Right atrium auricular region (tissue), 2 donors: ENCODE data around the gene CIBAR2. TPM values are rescaled to one million over a fixed set of nuclear protein-coding genes. Genes with fewer than 3 reads are reported as not detected.

Experiments
- DNase-seq: peaks from one replicate; pipeline ENCODE4 v3.0.0-alpha.2; 2019; ENCODE audit warnings: low spot score
- H3K27ac ChIP-seq, 2 donors: fragments of 200-600 bp; sonication (generic); 1 replicate in 1 of 2; 2 replicates in 1 of 2; pipeline ENCODE4 v1.5.1; 2016 to 2019
- H3K27me3 ChIP-seq, 2 donors: fragments of 200-600 bp; sonication (generic); one replicate each; pipeline versions ENCODE4 v1.5.1 to v1.6.0; 2017 to 2019
- H3K36me3 ChIP-seq: fragments of 200-600 bp; sonication (generic); one replicate; pipeline ENCODE4 v1.5.1; 2016
- H3K4me1 ChIP-seq, 2 donors: fragments of 200-600 bp; sonication (generic); one replicate each; pipeline versions ENCODE4 v1.5.1 to v1.6.0; 2017 to 2019
- H3K4me3 ChIP-seq, 2 donors: fragments of 200-600 bp; sonication (generic); 1 replicate in 1 of 2; 2 replicates in 1 of 2; pipeline ENCODE4 v1.5.1; 2017 to 2019; ENCODE audit warnings: mild to moderate bottlenecking in 1 of 2, moderate library complexity in 1 of 2
- H3K9me3 ChIP-seq, 2 donors: fragments of 200-600 bp; sonication (generic); one replicate each; pipeline ENCODE4 v1.5.1; 2019
- CTCF ChIP-seq, 2 donors: fragments of 200-600 bp; sonication (generic); IDR thresholded peaks; one replicate each; pipeline ENCODE4 v1.5.1; 2019; ENCODE audit warnings: antibody characterized with exemption in 2 of 2
- total RNA-seq, 2 donors: library from RNA; depleted of rRNA; stranded (reverse); fragments of >200 nt; gene quantifications; one replicate each; pipeline ENCODE4 v1.1.0, GENCODE V29; 2016

CIBAR2 gene
- total RNA-seq, 2 donors from 2014 or later, result not detected

DNA sequence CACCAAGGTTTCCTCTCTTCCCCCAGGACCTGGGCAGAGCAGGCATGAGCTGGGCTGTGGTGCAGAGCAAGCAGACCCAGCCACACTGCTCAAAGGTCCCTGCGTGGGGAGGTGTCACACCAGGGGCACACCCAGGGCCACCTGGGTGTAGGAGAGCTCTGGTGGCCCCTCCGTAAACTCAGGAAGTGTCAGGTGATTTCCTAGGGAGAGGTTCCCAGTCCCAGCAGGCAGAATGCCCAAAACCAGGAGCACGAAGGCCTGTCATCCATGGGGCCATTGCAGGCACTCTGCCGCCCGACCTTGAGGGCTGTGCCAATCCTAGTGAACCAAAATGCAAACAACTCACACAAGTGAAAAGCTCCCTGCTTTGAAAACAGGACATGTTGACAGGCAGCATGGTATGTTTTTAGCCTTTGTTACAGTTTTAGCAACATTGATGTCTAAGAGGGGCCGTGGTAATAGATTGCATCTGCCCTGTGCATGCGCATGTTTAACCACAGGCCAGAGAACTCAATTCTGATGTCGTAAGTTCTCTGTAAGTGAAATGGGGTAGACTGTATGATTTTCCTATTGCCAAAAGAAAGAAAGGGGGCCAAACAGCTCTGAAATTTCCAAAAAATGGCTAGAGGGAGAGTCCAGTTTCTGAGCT is 21.3 kb downstream of the CIBAR2 start:
- no peak for DNase-seq
- Histone ChIP-seq H3K4me3 (no peak overlapping the region), H3K27me3 (no peaks in the 10 kb centered on the region), H3K27ac (no peak overlapping the region), H3K36me3 (no peaks in the 10 kb centered on the region), H3K9me3 (no peaks in the 10 kb centered on the region), H3K4me1 (peaks cover 0 to 26% of the 10 kb centered on the region in 2 donors)
- no peak for TF ChIP-seq CTCF (IDR thresholded peaks at IDR 0.05)

- no peaks in the 10 kb centered on the region for H3K27me3 ChIP-seq
- no peak overlapping the region for H3K4me3 ChIP-seq
- no peak for TF ChIP-seq CTCF (IDR thresholded peaks at IDR 0.05)
- H3K36me3 ChIP-seq, result no peaks in the 10 kb centered on the region
- H3K27ac ChIP-seq, result no peak overlapping the region
- DNase-seq, result no peak
- H3K9me3 ChIP-seq, result no peaks in the 10 kb centered on the region
- H3K4me1 ChIP-seq, result peaks cover 0 to 26% of the 10 kb centered on the region in 2 donors
These were observed 22.1 kb downstream of the CIBAR2 start for GRCh38 chr16:85090181-85090580.

DNA sequence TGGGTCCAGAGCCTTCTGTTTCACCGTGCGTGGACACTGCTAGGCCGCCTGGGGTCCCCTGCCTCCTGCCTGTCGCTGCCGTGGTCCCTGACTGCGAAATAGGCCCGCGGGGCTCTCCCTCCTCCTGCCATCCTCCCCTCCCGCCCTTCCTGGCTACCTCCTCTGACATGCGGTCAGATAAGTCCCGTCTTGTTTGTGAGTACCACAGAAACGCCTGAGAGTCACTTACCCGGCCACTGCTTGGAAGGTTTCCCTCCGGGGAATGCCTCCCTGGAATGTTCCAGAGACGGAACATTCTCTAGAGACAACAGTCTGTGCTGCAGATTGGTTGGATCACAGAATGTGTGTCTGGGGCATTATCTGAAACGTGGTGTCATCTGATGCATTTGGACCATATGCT is 22.7 kb downstream of the CIBAR2 start:
- H3K27ac ChIP-seq, result no peak overlapping the region
- no peak for TF ChIP-seq CTCF (IDR thresholded peaks at IDR 0.05)
- no peaks in the 10 kb centered on the region for H3K36me3 ChIP-seq
- no peaks in the 10 kb centered on the region for H3K9me3 ChIP-seq
- H3K4me1 ChIP-seq, result peaks cover 0 to 26% of the 10 kb centered on the region in 2 donors
- no peaks in the 10 kb centered on the region for H3K27me3 ChIP-seq
- no peak overlapping the region for H3K4me3 ChIP-seq
- DNase-seq, result no peak

DNA sequence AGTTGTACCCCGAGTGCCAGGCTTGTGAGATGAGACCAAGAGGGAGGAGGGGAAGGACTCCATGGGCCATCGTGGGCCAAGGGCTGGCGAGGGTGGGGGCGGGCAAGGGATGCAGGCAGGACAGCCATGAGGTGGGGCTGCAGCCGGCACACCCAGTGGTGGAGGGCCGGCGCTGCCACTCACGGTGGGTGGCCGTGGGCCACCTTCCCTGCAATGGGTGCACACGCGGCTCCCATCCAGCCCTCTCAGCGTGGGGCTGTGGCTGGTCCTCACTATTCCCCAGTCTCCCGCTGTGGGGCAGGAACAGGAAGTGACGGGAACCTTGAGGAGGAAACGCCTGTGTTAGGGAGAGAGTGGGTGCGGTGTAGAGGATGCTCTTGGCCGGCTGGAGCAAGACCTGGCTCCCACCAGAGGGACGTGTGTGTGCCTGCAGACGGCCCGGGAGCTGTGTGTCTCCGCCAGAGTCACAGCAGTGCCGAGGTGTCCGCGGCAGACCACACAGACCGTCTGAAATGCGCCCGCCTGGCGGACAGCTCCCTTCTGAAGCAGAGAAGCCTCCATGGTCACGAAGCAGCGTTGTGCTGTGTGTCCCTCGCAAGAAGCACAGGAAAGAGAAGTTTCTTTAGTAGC is 23.6 kb downstream of the CIBAR2 start:
- no peak for DNase-seq
- Histone ChIP-seq H3K36me3 (no peaks in the 10 kb centered on the region), H3K27ac (no peak overlapping the region), H3K27me3 (no peaks in the 10 kb centered on the region), H3K4me3 (no peak overlapping the region), H3K4me1 (peaks cover 0 to 26% of the 10 kb centered on the region in 2 donors), H3K9me3 (no peaks in the 10 kb centered on the region)
- TF ChIP-seq CTCF (IDR thresholded peaks at IDR 0.05), result no peak

DNA sequence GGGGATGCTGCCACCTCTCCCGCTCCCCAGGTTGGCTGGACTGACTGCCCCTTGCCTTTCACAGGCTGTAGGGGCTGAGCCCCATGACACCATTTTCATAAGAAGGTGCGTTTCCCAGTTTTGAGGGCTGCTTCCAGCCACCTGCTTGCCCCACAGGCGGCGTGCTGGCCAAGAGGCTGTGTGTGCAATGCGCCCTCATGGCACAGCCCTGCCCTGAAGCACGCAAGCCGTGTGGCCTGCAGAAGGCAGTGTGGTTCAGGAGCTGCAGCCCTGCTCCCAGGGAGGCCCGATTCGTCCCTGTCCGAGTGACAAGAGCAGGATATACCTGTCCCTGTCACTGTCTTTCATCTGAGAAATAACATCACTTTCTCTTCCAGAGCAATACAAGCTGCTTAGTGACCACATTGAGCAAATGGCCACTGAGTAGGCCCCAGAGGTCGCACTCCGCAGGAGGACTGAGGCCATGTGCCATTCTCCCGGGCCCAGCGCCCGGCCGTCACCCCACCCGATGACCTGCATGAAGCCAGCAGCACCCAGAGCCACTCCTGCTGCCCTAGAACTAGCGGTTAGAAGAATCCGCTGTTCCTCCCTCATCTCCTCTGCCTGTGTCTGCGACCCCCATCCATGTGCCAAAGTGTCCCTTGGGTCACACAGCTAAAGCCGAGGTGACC is 24.2 kb downstream of the CIBAR2 start:
- DNase-seq, result no peak
- TF ChIP-seq CTCF (IDR thresholded peaks at IDR 0.05), result no peak
- peaks cover 0 to 26% of the 10 kb centered on the region in 2 donors for H3K4me1 ChIP-seq
- no peaks in the 10 kb centered on the region for H3K9me3 ChIP-seq
- H3K27ac ChIP-seq, result no peak overlapping the region
- no peaks in the 10 kb centered on the region for H3K36me3 ChIP-seq
- H3K4me3 ChIP-seq, result no peak overlapping the region
- no peaks in the 10 kb centered on the region for H3K27me3 ChIP-seq
